K562 (cell line): ENCODE results near the gene LRRC61. TPM values are rescaled to one million over a fixed set of nuclear protein-coding genes. Genes with fewer than 3 reads are reported as not detected.

Experiments
- ARID3B ChIP-seq: fragments of 250-450 bp; sonication (Bioruptor Pico); IDR thresholded peaks from 2 replicates; pipeline ENCODE4 v1.4.0; 2020; ENCODE audit warnings: borderline replicate concordance
- ATF7 ChIP-seq: fragments of 450-650 bp; IDR thresholded peaks from 2 replicates; pipeline ENCODE4 v1.7.1; 2014; ENCODE audit warnings: mild to moderate bottlenecking, moderate library complexity
- CHD4 ChIP-seq: fragments of 200-600 bp; sonication (generic); IDR thresholded peaks from 3 replicates; pipeline ENCODE4 v1.6.1; 2012; ENCODE audit warnings: low read depth, mild to moderate bottlenecking, mixed read lengths, low read length, inconsistent platforms; ENCODE audit not compliant: insufficient read depth, insufficient replicate concordance, poor library complexity, severe bottlenecking
- CREM ChIP-seq: IDR thresholded peaks from 2 replicates; pipeline ENCODE4 v1.6.1; 2014; ENCODE audit warnings: antibody characterized with exemption, low read depth
- E2F5 ChIP-seq: sonication (generic); formaldehyde crosslinking; IDR thresholded peaks from 2 replicates; pipeline ENCODE4 v1.8.0; 2022; ENCODE audit warnings: mild to moderate bottlenecking, missing genetic modification reagents
- HMG20B ChIP-seq: fragments of 250-450 bp; sonication (Bioruptor Pico); IDR thresholded peaks from 2 replicates; pipeline ENCODE4 v1.5.0; 2021; ENCODE audit warnings: mild to moderate bottlenecking
- MYC ChIP-seq, 2 experiments: fragments of 250-450 bp in 1 of 2; sonication (Bioruptor Pico) in 1 of 2; IDR thresholded peaks; 2 replicates each; pipeline versions ENCODE4 v1.5.1 to v1.6.1; 2012 to 2021; ENCODE audit warnings: low read depth in 2 of 2, borderline replicate concordance in 1 of 2, improper control_type of control experiment in 1 of 2, low read length in 1 of 2, mild to moderate bottlenecking in 1 of 2, moderate library complexity in 1 of 2
- NFXL1 ChIP-seq: fragments of 450-650 bp; formaldehyde crosslinking; IDR thresholded peaks from 2 replicates; pipeline ENCODE4 v1.4.0; 2021; ENCODE audit warnings: mild to moderate bottlenecking
- NR1H2 ChIP-seq: sonication (generic); formaldehyde crosslinking; IDR thresholded peaks from 2 replicates; pipeline ENCODE4 v1.4.0; 2020; ENCODE audit warnings: mild to moderate bottlenecking, missing genetic modification reagents
- NUFIP1 ChIP-seq: fragments of 450-650 bp; IDR thresholded peaks from 2 replicates; pipeline ENCODE4 v1.6.1; 2018; ENCODE audit not compliant: partially characterized antibody
- PHTF2 ChIP-seq: fragments of 250-450 bp; sonication (Bioruptor Pico); IDR thresholded peaks from 2 replicates; pipeline ENCODE4 v1.5.0; 2021; ENCODE audit warnings: mild to moderate bottlenecking
- POLR3A ChIP-seq: IDR thresholded peaks from 2 replicates; pipeline ENCODE4 v1.6.1; 2011; ENCODE audit warnings: borderline replicate concordance, mild to moderate bottlenecking, moderate library complexity; ENCODE audit not compliant: insufficient read length, insufficient read depth; ENCODE audit errors: extremely low read depth
- SAFB ChIP-seq: fragments of 200-400 bp; formaldehyde crosslinking; IDR thresholded peaks from 2 replicates; pipeline ENCODE4 v1.6.1; 2017; ENCODE audit warnings: low read depth, low read length, borderline replicate concordance
- SMAD4 ChIP-seq: fragments of 250-450 bp; sonication (Bioruptor Pico); conservative IDR thresholded peaks from 2 replicates; pipeline ENCODE4 v1.8.0; 2021; ENCODE audit warnings: inconsistent platforms, mild to moderate bottlenecking, moderate library complexity
- SMARCA4 ChIP-seq: fragments of 450-650 bp; IDR thresholded peaks from 2 replicates; pipeline ENCODE4 v1.6.1; 2016
- SRSF3 ChIP-seq: fragments of 200-400 bp; formaldehyde crosslinking; IDR thresholded peaks from 2 replicates; pipeline ENCODE4 v1.6.1; 2016; ENCODE audit warnings: mild to moderate bottlenecking, low read length, moderate library complexity; ENCODE audit not compliant: insufficient read depth
- THRAP3 ChIP-seq: fragments of 450-650 bp; IDR thresholded peaks from 2 replicates; pipeline ENCODE4 v1.6.1; 2016; ENCODE audit warnings: mild to moderate bottlenecking, inconsistent platforms, borderline replicate concordance
- TRIM25 ChIP-seq: fragments of 450-650 bp; IDR thresholded peaks from 2 replicates; pipeline ENCODE4 v1.7.0; 2016; ENCODE audit warnings: borderline replicate concordance
- ZBTB1 ChIP-seq: sonication (generic); formaldehyde crosslinking; IDR thresholded peaks from 2 replicates; pipeline ENCODE4 v1.8.1; 2023; ENCODE audit warnings: missing genetic modification reagents, low read depth, mild to moderate bottlenecking, borderline replicate concordance
- ZBTB26 ChIP-seq: fragments of 450-650 bp; formaldehyde crosslinking; IDR thresholded peaks from 2 replicates; pipeline ENCODE4 v1.4.0; 2022; ENCODE audit warnings: missing genetic modification characterization
- ZNF121 ChIP-seq: sonication (generic); formaldehyde crosslinking; conservative IDR thresholded peaks from 2 replicates; pipeline ENCODE4 v1.8.0; 2022; ENCODE audit warnings: missing genetic modification reagents
- ZNF224 ChIP-seq: sonication (generic); formaldehyde crosslinking; IDR thresholded peaks from 2 replicates; pipeline ENCODE4 v1.8.0; 2022; ENCODE audit warnings: mild to moderate bottlenecking, missing genetic modification reagents
- ZNF24 ChIP-seq: fragments of 450-650 bp; IDR thresholded peaks from 2 replicates; pipeline ENCODE4 v1.6.1; 2016
- ZNF584 ChIP-seq: fragments of 200-800 bp; sonication (Bioruptor generic); IDR thresholded peaks from 2 replicates; pipeline ENCODE4 v1.6.1; 2016; ENCODE audit warnings: low read depth, mild to moderate bottlenecking, missing genetic modification characterization, missing compliant biosample characterization
- polyA plus RNA-seq, 8 experiments: library from polyadenylated mRNA; depleted of rRNA in 4 of 8; stranded (reverse) in 5 of 8; unstranded in 3 of 8; fragments of >200 nt; fragmentation: Nextera tagmentation in 2 of 8; fragmentation: Illumina TruSeq in 1 of 8; extraction: Ambion mirVana in 2 of 8; extraction: Trizol in 1 of 8; gene quantifications; 2 replicates each; pipeline versions ENCODE4 v1.2.1 to v1.2.3, GENCODE V29; 2011 to 2014; ENCODE audit warnings: inconsistent platforms in 1 of 8, missing spikeins in 1 of 8
- total RNA-seq, 7 experiments: library from RNA; depleted of rRNA in 6 of 7; stranded (reverse); fragments of >200 nt in 6 of 7; fragmentation: Illumina TruSeq in 2 of 7; extraction: Trizol in 2 of 7; gene quantifications; 2 replicates each; pipeline versions ENCODE4 v1.2.1 to v1.2.3, GENCODE V29; 2011 to 2021; ENCODE audit warnings: low replicate concordance in 1 of 7

The LRRC61 gene
- total and polyA plus RNA-seq, 9 of the 15 experiments (the other 6 are each of a cell fraction or from before 2014, with no cell fraction given) = 1.3 to 55.2 (median 35.2) TPM

- no peak for TF ChIP-seq E2F5
- TF ChIP-seq NFXL1 (CRISPR knock-in tag) = no peak
- no peak for TF ChIP-seq PHTF2 (CRISPR knock-in tag)
- no peak for TF ChIP-seq SRSF3
- TF ChIP-seq ZNF224 (CRISPR knock-in tag) = no peak
- TF ChIP-seq TRIM25 = no peak
- no peak for TF ChIP-seq ZNF121
- peak; percentile 94 for TF ChIP-seq SMARCA4
- peak; percentile 64; the same call in 1 of the 2 replicates for TF ChIP-seq ZNF584 (CRISPR knock-in tag)
- peak; percentile 72 for TF ChIP-seq ATF7
- TF ChIP-seq ZNF24 = no peak
- TF ChIP-seq POLR3A = no peak
- no peak for TF ChIP-seq ZBTB1 (CRISPR knock-in tag)
- TF ChIP-seq ARID3B = no peak
- TF ChIP-seq THRAP3 = no peak
- no peak for TF ChIP-seq CHD4
- TF ChIP-seq SAFB = no peak
- TF ChIP-seq HMG20B (CRISPR knock-in tag) = no peak
- peak; percentile 100 for TF ChIP-seq SMAD4 (CRISPR knock-in tag)
- TF ChIP-seq CREM = peak; percentile 76
- TF ChIP-seq MYC (IDR thresholded peaks at IDR 0.05; ENCODE audit: low read depth, low read length) = peak; percentile 76
- TF ChIP-seq MYC (CRISPR knock-in tag; IDR thresholded peaks at IDR 0.05; ENCODE audit: borderline replicate concordance, low read depth) = no peak; the same call in 1 of the 2 replicates
- no peak for TF ChIP-seq NR1H2 (CRISPR knock-in tag)
- no peak for TF ChIP-seq ZBTB26
- TF ChIP-seq NUFIP1 = no peak
Measured at GRCh38 chr7:150317748-150318444, 5.3 kb upstream of the LRRC61 start (continued).
